GM19328 (cell line): ENCODE measurements around the gene JPH4.

ENCODE experiments used
- ATAC-seq: cut with Tn5 transposase; IDR thresholded peaks from one replicate; pipeline ENCODE4 v1.9.1; 2021; ENCODE audit warnings: mild to moderate bottlenecking, moderate library complexity; ENCODE audit not compliant: unreplicated experiment

Gene JPH4

DNA sequence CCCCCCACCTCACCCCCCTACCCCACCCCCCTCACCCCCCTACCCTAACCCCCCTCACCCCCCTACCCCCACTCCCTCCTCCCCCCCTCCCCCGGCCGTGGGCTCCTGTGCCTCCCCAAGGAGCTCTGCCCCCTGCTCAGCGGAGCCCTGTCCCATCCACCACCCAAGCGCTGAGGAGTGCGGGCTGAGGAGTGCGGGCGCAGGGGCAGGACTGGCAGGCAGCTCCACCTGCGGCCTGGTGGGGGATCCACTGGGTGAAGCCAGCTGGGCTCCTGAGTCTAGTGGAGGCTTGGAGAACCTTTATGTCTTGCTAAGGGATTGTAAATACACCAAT is 2.3 kb upstream of the JPH4 start:
- ATAC-seq, result no peak

DNA sequence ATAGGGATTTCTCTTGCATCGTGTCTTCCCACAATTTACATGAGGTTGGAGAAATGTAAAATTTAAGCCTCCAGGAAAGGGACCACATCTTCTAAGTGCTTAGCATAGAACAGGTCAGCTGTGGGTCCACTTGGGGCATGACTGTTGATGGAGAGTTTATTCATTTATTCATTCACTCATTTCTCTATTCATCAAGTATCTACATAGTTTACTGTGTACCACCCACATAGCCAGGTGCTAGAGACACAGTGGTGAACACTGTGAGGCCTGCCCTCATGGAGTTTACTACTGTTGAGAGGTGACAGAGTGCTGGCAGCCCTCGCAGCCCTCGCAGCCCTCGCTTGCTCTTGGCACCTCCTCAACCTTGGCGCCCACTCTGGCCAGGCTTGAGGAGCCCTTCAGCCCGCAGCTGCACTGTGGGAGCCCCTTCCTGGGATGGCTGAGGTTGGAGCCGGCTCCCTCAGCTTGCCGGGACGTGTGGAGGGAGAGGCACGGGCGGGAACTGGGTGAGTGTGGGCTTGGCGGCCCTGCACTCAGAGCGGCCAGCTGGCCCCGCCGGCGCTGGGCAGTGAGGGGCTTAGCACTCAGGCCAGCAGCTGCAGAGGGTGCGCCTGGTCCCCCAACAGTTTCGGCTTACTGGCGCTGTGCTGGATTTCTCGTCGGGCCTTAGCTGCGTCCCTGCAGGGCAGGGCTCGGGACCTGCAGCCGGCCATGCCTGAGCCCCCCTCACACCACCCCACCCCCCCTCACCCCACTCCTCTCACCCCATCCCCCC is 1.7 kb upstream of the JPH4 start:
- no peak for ATAC-seq

DNA sequence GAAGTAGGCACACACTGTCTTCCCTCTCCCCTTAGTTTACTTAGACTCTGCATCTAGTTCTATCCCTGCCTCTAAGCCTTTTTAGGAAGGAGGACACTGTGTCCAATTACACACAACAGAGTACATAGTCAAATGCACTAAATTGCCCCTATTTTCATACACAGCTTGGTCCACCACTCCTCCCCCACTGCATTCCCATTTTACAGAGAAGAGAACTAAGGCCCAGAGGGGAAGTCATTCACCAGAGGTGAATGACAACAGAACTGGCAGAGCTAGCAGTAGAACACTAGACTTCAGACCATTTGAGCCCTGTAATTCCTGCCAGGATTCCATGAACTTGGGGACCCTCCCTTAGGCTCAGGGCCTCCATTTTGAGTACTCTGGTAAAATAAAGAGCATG is 1.1 kb upstream of the JPH4 start:
- ATAC-seq, result no peak

DNA sequence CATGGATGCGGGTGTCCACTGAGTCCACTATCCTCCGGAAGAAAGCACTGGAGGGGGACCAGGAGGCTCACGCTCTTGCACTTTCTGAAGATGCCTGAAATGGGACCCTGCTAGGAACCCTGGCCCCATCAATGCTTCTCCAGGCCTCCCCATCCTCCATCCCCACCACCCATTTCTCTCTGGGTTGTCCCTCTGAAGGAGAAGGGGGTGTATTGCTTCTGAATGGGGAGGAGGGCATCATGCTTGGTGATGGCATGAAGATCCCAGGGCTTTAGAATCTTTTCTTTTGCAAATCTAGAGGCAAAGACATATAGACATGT is 681 bp upstream of the JPH4 start:
- no peak for ATAC-seq

DNA sequence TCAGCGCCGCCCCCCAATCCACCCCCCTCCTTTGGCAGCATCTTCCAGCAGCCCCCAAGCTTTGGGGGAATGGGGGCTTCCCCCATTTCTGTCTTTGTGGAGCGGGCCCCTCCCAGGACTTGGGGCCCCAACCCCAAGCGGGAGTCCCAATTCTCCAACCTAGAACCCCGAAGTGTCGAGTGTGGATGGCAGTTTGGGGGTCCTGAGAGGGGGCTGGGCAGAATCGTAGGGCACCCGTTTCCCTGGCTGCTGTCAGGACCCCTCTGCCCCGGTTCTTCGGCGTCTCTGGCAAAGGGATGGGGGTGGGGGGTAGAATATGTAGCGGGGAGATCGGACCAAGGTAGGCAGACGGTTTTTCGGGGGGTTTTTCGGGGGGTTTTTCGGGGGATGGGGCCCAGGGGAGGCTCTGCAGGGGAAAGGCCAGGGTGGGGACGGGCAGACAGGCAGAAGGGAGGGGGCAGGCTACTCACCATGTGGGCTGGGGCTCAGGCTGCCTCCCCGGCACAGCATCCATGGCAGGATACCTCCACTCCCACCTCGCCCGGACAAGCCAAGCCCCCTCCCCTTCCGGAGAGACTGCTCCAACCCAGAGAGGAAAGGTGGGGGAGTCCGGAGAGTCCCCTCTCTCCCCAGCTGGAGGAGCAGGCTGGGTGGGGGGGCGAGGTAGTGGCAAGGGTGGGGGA is 739 bp downstream of the JPH4 start:
- ATAC-seq, result no peak

DNA sequence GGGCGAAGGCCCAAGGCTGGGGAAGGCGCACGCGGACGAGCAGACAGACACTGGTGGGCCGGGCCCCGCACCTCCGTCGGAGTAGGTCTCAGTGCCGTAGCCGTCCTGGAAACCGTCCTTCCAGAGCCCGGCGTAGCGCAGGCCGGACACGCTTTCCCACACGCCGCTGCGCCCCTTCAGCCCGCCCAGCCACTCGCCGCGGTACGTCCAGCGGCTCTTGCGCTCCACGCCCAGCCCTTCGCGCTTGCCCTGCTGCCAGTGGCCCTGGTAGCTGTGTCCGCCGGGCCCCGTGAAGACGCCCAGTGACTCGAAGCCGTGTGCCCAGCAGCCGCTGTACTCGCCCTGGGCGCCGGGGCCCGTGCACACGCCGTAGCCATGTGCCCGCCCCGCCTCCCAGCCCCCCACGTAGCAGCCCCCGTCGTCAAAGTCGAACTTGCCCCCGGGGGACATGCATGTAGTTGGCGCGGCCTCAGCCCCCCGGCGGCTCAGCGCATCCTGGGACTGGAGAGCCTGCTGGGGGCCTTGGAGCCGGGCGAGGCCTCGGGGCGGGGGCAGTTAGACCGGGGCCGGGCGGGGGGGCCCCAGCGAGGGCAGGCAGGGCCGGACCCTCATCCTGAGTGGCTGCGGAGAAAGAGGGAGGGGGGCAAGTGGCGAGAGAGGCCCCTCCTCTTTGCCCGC is 1.4 kb downstream of the JPH4 start:
- no peak for ATAC-seq

DNA sequence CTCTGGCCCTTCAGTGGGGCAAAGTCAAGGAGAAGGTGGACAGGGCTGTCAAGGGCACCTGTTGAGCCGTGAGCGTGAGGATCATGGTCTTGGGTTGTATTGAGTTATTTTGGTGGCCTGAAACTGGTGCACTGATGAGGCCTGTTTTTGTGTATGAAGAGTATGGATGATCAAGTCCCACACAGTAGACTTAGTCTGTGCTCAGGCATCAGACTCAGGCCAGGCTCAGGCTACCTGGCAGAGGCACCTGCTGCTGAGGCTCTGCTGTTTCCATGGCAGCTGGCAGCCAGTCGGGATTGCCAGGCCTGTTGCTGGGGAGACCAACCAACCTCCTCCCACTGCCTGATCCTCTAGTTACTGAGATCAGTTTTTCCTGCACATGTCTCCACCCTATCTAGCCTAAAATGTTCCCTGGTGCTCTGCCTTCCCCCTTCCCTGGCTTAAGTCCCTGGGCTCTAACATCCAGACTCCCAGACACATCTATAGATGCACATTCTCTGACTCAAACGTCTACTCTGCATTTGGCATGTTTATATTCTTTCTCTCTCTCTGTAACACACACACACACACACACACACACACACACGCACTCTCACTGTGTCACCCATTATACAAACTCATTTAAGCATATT is 5.1 kb downstream of the JPH4 start:
- ATAC-seq, result no peak

DNA sequence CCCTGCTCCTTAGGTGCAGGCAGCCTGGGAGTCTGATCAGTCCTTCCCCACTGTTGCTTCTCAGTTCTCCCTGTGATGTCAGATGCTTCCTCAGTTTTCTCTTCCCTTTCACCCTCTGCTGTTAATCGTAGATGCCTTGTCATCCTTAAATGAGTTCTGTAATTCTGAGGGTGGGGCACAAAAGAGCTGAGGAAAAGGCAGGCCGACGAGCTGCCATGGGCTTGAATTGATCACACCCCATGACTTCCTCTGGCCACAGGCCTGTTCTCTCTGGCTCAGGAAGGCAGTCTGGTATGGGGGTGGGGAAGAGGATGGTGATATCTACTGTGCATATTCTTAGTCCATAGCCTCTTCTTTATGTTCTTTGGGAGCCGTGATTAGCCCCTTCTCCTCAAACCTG is 5.8 kb downstream of the JPH4 start:
- ATAC-seq, result no peak

DNA sequence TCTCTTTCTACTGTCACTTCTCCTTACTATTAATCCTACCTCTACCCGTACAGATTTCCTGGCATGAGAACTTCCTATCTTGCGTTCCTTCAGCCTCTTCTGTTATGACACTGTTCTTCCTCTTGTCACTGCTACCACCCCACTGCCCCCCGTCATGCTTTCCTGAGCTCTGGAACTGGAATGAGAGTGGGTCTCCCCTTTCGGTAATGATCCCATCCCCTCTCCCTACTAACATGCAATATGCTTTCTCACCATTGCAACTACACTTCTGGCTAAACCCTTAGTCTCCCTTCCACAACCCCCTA is 6.1 kb downstream of the JPH4 start:
- no peak for ATAC-seq

DNA sequence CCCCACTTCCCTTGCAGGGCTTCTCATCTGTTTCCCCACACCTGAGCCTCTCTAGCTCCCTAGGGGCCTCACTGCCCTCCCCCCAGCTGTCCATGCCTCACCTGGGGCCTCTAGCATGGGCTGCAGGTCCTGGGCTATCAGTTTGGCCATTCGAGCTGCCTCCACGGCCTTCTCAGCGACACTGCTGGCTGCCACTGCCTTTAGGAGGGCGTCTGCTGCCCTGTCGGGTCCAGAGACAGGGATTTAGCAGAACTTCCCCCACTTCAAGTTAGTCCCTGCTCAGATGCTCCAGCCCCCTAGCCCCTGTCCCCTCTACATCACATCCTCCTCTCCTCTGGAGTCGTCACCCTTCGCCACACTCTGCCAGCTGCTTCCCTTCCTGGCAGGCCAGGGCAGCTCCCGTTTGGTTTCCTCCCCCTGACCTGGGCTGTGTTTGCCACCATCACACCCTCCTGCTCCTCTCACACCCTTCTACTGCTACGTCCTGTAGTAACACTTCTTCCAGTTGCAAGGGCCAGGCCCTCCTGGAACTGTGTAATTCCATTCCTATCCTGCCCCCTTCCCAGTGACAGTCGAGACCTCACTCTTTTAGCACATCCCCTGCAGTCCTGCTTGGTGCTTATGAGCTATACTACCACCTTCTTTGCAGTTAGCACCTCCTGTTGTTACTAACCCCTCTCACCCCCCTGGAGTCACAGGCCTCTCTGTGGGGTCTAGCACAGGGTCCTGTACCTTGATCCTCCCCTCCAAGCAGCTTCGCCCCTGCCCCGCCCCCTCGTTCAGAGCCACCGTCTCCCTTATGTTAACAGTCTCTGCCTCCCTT is 6.7 kb downstream of the JPH4 start:
- no peak for ATAC-seq

DNA sequence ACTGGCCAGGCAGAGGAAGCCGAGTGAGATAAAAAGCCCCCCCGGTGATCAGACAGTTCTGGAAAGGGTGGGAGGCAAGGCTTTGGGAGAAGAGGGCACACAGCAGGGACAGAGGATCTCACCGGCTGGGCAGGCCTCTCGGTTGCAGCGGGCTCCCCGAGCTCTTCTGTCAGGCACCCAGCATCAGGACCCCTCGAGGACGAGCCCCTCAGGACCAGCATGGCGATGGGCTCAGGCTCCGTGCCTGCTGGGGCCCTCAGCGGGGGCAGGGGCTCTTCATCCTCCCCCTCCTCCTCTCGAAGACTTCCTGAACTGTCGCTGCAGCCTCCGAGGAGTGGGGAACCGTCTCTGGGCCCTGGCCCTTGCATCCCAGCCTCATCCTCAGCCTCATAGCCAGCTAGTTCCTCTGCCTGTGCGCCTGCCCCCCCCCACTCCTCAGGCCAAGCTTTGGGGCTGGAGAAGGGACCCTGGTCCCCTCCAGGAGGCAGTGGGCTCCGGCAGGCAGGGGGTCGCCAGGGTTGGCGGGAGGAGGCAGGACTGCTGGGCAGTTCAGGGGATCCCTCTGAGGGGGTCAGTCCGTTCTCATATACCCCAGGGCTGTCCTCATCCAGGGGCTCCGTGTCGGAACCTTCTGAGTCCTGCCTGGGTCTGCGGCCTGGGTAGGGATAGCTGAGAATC is 7.6 kb downstream of the JPH4 start:
- no peak for ATAC-seq

DNA sequence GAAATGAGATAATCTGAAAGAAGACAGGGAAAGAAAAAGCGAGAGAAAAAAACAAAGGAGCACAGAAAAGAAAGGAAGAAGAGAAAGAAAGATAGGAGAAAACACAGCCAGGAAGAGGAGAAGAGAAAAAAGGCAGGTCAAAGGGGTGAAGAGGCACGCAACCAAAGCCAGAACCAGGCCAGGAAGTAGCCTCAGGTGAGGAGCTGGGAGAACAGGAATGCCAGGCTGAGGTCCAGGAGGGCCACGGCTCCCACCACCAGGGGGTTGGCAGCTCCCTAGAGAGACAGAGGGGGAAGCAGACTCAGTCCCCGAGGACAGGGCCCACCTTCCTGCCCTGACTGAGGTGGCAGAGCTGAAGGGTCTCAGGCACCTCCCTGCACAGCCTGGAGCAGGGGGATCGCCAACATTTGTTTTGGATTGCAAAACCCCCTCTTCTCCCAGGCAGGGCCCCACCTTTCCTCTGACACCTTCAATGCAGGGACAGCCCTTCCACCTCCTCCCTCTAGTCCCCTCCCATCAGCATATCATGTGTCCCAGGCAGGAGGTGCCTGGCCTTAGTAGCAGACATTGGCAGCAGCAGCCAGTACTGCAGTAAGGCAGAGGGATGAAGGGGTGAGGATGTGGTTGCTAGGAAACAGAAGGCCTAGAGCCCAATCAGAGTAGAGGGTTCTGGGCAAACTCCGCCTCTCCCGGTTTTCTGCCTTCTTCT is 9.0 kb downstream of the JPH4 start:
- ATAC-seq, result no peak

DNA sequence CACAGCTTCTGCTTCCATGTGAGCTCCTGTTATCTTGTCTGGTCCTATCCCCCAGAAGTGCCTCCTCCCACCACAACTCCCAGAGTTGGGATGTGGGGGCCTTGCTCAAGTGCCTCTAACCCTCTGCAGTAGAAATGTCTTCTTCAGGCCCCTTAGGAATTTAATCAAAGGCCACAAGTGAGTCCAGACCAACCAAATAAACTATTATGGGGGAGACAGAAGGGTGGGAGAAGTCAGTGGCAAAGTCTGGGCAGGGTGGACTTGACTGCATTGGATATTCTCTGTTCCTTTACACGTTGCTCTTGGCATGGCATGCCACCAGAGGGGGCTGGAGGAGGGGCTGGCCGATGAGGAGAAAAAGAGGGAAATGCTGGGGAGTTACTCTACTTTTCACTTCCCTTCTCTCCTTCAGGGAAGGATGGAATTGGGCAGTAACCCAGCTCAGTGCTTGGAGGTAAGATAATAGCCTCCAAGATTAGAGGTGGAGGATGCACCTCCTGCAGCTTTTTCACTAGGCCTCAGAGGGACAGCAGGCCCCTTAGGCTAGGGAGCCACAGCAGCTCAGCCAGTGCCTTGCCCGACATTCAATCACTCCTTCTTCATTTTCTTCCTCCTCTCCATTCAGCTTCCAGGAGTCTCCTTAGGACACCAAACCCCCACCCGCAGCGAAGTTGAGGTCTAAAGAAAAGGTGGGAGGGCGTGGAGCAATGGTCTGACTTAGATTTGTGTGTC is 9.8 kb downstream of the JPH4 start:
- ATAC-seq, result no peak

DNA sequence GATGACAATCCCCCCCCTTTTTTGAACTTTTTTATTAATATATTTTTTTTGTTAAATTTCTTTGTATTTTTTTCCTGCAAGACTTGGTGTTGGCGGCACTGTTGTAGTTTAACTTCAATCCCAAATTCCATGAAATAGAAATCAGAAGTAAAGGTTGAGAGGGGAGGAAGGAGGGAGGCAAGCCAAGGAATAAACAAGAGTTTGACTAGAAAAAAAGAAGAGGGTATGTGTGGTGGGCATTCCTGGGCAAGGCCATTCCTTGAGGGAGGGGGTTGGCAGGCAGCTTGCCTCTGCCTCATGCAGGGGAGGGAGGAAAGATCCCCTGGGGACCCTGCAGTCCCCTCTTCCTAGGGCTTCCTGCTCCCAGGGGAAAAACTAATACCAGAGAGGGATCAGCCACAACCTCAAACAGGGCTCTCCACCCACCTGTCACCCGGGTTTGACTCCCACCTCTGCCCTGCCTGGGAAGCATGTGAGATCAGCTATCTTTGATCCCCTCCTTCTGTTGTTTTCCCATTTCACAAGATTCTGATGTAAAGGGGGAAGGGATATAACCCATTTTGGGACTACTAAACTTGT is 10.5 kb downstream of the JPH4 start:
- ATAC-seq, result no peak

DNA sequence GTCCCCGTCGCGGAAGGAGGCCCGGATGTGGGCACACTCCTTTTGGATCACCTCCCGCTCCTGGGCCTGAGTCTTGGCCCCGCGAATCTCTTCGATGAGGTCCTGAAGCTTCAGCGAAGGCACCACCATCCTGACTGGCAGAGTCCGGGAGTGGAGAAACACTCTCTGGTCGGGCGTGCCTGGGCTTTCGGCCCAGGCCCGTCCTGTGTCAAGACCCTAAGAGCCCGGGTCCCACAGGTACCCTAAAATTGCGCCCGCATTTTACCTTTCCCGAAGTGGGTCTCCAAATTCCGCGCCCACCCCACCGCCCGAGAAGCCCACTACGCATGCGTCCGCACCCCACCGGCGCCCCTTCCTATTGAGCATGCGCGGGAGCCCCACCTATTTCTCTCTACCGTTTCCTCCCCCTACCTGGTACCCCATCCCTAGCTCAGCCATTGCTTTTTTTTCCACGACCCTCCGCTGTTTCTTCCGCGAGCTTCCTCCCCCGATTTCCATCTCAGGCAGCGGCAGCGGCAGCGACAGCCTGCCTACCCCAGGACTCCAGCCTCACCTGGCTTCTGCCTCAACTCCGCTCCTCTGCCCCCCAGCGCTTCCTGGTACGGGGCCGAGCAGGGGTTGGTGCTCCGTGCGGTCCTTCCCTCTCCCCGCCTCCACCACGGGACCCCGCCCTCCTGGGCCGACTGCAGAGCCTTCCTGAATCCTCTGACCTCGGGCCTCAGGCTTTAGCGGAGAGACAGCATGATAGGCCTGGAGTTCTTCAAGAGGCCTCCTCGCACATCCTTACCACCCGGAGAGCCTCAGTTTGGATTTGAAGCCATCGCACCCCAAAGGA is 11.2 kb downstream of the JPH4 start, which contains the start of gene AP1G2:
Gene AP1G2 (minus strand): TSS at position 606 of the 835 bp plus-strand sequence. CDS start 477 bp downstream, at position 129.
- peak; percentile 91 for ATAC-seq

DNA sequence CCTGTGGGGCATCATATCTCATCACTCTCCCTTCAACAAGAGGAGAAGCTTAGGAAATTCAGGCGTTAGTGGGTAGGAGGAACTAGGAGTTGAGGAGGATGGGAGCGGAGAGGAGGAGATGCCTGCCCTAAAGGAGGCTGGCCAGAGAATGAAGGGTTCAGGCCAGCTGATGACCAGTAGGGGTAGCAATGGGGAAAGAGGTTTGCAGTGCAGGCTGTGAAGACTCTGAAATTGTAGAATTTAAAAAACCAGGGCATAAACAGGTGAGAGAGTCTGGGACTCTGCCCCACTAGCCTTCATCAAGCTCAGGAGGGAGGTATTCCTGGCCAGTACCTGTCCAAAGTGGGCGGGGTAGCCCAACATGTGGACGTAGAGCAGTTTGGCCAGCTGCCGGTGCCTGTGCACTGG is 11.8 kb downstream of the JPH4 start:
- ATAC-seq, result no peak

DNA sequence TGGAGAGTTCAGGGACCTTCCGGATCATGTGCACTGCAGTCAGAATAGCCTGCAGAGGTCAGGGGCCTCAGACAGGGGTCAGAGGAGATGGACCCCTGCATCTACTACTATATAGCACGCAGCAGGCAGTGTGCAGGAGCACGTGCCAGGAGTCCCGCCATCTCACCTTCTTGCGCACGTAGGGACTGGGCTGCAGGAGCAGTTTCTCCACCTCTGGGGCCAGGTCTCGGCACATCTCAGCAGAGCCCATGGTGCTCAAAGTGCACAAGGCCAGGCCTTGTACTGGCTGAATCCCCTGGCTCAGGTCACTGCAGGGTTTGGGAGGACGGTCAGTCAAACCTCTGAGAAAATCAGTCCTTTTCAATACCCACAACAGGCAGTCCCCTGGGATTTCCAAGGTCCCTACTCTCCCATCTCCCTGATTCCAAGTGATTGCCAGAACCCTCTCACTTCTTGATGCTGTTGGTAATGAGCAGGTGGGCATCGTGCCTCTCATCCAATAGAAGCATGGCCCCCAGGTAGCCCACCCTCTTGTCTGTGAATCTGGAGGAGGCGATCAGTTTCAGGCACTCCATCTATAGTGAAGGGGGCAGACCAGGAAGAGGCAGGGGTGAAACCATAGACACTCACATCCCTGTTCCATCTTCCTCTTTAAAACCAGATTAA is 12.3 kb downstream of the JPH4 start:
- ATAC-seq, result no peak
